Neural cell (in vitro differentiated cells): ENCODE measurements around the gene C1orf185. TPM values are rescaled to one million over a fixed set of nuclear protein-coding genes. Genes with fewer than 3 reads are reported as not detected.

Experiments
- H2AFZ ChIP-seq: fragments of 200-600, 300-800 bp; sonication (generic), shearing (Covaris generic); 2 replicates; pipeline ENCODE4 v1.6.0; 2014; ENCODE audit warnings: low read depth, mild to moderate bottlenecking, antibody characterized with exemption, low read length, moderate library complexity
- H3F3A ChIP-seq: fragments of 200-600 bp; shearing (Covaris generic); 2 replicates; pipeline ENCODE4 v1.6.1; 2016; ENCODE audit warnings: mild to moderate bottlenecking, moderate library complexity, mixed read lengths, antibody characterized with exemption, low read length; ENCODE audit not compliant: insufficient read depth, poor library complexity, severe bottlenecking
- H3K27ac ChIP-seq: fragments of 200-600, 300-800 bp; sonication (generic), shearing (Covaris generic); 2 replicates; pipeline ENCODE4 v1.5.1; 2014; ENCODE audit warnings: mild to moderate bottlenecking, low read length, moderate library complexity
- H3K27me3 ChIP-seq: fragments of 300-800, 200-600 bp; sonication (generic), shearing (Covaris generic); 2 replicates; pipeline ENCODE4 v1.6.0; 2014; ENCODE audit warnings: mild to moderate bottlenecking, low read depth, low read length, moderate library complexity; ENCODE audit not compliant: insufficient read depth
- H3K36me3 ChIP-seq: fragments of 300-800, 200-600 bp; sonication (generic), shearing (Covaris generic); 2 replicates; pipeline ENCODE4 v1.5.1; 2014; ENCODE audit warnings: mild to moderate bottlenecking, antibody characterized with exemption, low read length, moderate library complexity; ENCODE audit not compliant: insufficient read depth
- H3K4me2 ChIP-seq: fragments of 300-800, 200-600 bp; sonication (generic), shearing (Covaris generic); 2 replicates; pipeline ENCODE4 v1.6.0; 2014; ENCODE audit warnings: mild to moderate bottlenecking, low read length
- H3K4me3 ChIP-seq: fragments of 300-800, 200-600 bp; sonication (generic), shearing (Covaris generic); 2 replicates; pipeline ENCODE4 v1.5.1; 2014; ENCODE audit warnings: mild to moderate bottlenecking, low read length, moderate library complexity
- H3K79me2 ChIP-seq: fragments of 200-600 bp; shearing (Covaris generic); replicated peaks from 2 replicates; pipeline ENCODE4 v1.6.0; 2014; ENCODE audit warnings: mild to moderate bottlenecking, low read length, moderate library complexity; ENCODE audit not compliant: insufficient read depth
- H3K9ac ChIP-seq: fragments of 300-800, 200-600 bp; sonication (generic), shearing (Covaris generic); 2 replicates; pipeline ENCODE4 v1.6.1; 2016; ENCODE audit warnings: mild to moderate bottlenecking, low read length, mixed read lengths
- H3K9me2 ChIP-seq: fragments of 200-600 bp; shearing (Covaris generic); 2 replicates; pipeline ENCODE4 v1.6.1; 2016; ENCODE audit warnings: mild to moderate bottlenecking, low read length, mixed read lengths; ENCODE audit not compliant: insufficient read depth
- H3K9me3 ChIP-seq: fragments of 200-600, 300-800 bp; sonication (generic), shearing (Covaris generic); 2 replicates; pipeline ENCODE4 v1.6.1; 2016; ENCODE audit warnings: mild to moderate bottlenecking, mixed run types, low read length, moderate library complexity, mixed read lengths
- H4K20me1 ChIP-seq: fragments of 200-600 bp; shearing (Covaris generic); 2 replicates; pipeline ENCODE4 v1.6.1; 2016; ENCODE audit warnings: mild to moderate bottlenecking, mixed run types; ENCODE audit not compliant: insufficient read depth
- CTCF ChIP-seq: fragments of 450-650 bp; IDR thresholded peaks from 2 replicates; pipeline ENCODE4 v1.5.1; 2014; ENCODE audit warnings: antibody characterized with exemption, mild to moderate bottlenecking, moderate library complexity; ENCODE audit not compliant: poor library complexity, severe bottlenecking
- EP300 ChIP-seq: fragments of 450-650 bp; conservative IDR thresholded peaks from 2 replicates; pipeline ENCODE4 v1.6.1; 2014; ENCODE audit warnings: antibody characterized with exemption, mild to moderate bottlenecking, moderate library complexity; ENCODE audit not compliant: poor library complexity, severe bottlenecking
- EZH2 ChIP-seq: fragments of 200-600, 300-800 bp; shearing (Covaris generic), sonication (generic); IDR thresholded peaks from 2 replicates; pipeline ENCODE4 v1.6.1; 2014; ENCODE audit warnings: antibody characterized with exemption, low read length, borderline replicate concordance, mild to moderate bottlenecking; ENCODE audit not compliant: insufficient read depth, poor library complexity, severe bottlenecking
- MXI1 ChIP-seq: fragments of 450-650 bp; conservative IDR thresholded peaks from 2 replicates; pipeline ENCODE4 v1.6.1; 2014; ENCODE audit warnings: antibody characterized with exemption, mild to moderate bottlenecking; ENCODE audit not compliant: poor library complexity, severe bottlenecking
- POLR2AphosphoS5 ChIP-seq: IDR thresholded peaks from 2 replicates; pipeline ENCODE4 v1.6.1; 2012
- RAD21 ChIP-seq: fragments of 450-650 bp; conservative IDR thresholded peaks from 2 replicates; pipeline ENCODE4 v1.6.1; 2014; ENCODE audit warnings: antibody characterized with exemption, mild to moderate bottlenecking, moderate library complexity
- REST ChIP-seq: IDR thresholded peaks from 2 replicates; pipeline ENCODE4 v1.6.1; 2012; ENCODE audit warnings: borderline replicate concordance
- SMC3 ChIP-seq: fragments of 450-650 bp; conservative IDR thresholded peaks from 2 replicates; pipeline ENCODE4 v1.6.1; 2014; ENCODE audit warnings: antibody characterized with exemption, mild to moderate bottlenecking, moderate library complexity; ENCODE audit not compliant: poor library complexity
- TAF1 ChIP-seq: IDR thresholded peaks from 2 replicates; pipeline ENCODE4 v1.6.1; 2012; ENCODE audit warnings: low read depth
- polyA minus RNA-seq: library from RNA; depleted of rRNA, polyadenylated mRNA; stranded (reverse); fragments of >200 nt; gene quantifications from 2 replicates; pipeline ENCODE4 v1.2.3, GENCODE V29; 2014
- polyA plus RNA-seq: library from polyadenylated mRNA; depleted of rRNA; stranded (reverse); fragments of >200 nt; gene quantifications from 2 replicates; pipeline ENCODE4 v1.2.3, GENCODE V29; 2014

The C1orf185 gene
- polyA plus RNA-seq (not detected in 2 replicates), polyA minus RNA-seq (not detected in 2 replicates)

GRCh38 chr1:51101976-51102375, at the start of gene C1orf185:
Gene C1orf185, plus strand, starts transcription at chr1:51102228. Its CDS starts 6 bp downstream, at chr1:51102234.
- Histone ChIP-seq H3K9me2 (no peaks in the 10 kb centered on the region), H3K9ac (no peak within 1 kb of the TSS)

GRCh38 chr1:51058858-51059257, 43.2 kb upstream of the C1orf185 start:
- Histone ChIP-seq H3K27me3 (no peaks in the 10 kb centered on the region), H3K4me2 (no peak overlapping the region), H3K9ac (no peak overlapping the region), H4K20me1 (no peaks in the 10 kb centered on the region), H3K4me3 (no peak overlapping the region), H3K9me2 (no peaks in the 10 kb centered on the region), H2AFZ (no peak overlapping the region), H3F3A (no peaks in the 10 kb centered on the region), H3K9me3 (no peaks in the 10 kb centered on the region), H3K36me3 (no peaks in the 10 kb centered on the region), H3K79me2 (no peaks in the 10 kb centered on the region), H3K27ac (no peak overlapping the region)
- no peak for TF ChIP-seq REST
- no peak for TF ChIP-seq POLR2AphosphoS5

More at GRCh38 chr1:51101976-51102375, at the start of gene C1orf185:
- Histone ChIP-seq H3K79me2 (no peaks in the 10 kb centered on the region), H2AFZ (no peak within 1 kb of the TSS), H3K27me3 (no peaks in the 10 kb centered on the region), H3K4me3 (no peak within 1 kb of the TSS), H3K9me3 (no peaks in the 10 kb centered on the region), H3K27ac (no peak within 1 kb of the TSS), H4K20me1 (no peaks in the 10 kb centered on the region), H3F3A (no peaks in the 10 kb centered on the region), H3K4me2 (no peak within 1 kb of the TSS), H3K36me3 (no peaks in the 10 kb centered on the region)
- TF ChIP-seq EP300 = no peak
- peak; percentile 19 for TF ChIP-seq POLR2AphosphoS5
- TF ChIP-seq CTCF = no peak
- no peak for TF ChIP-seq SMC3
- no peak for TF ChIP-seq TAF1

GRCh38 chr1:51061231-51061918, 40.7 kb upstream of the C1orf185 start:
- H3K79me2 ChIP-seq = no peaks in the 10 kb centered on the region

More at GRCh38 chr1:51061231-51061918, 40.7 kb upstream of the C1orf185 start:
- H3K27ac ChIP-seq = no peak overlapping the region
- no peaks in the 10 kb centered on the region for H3F3A ChIP-seq
- H3K36me3 ChIP-seq = no peaks in the 10 kb centered on the region
- H3K9ac ChIP-seq = no peak overlapping the region
- H4K20me1 ChIP-seq = no peaks in the 10 kb centered on the region
- H3K4me2 ChIP-seq = no peak overlapping the region
- no peaks in the 10 kb centered on the region for H3K9me2 ChIP-seq
- no peaks in the 10 kb centered on the region for H3K27me3 ChIP-seq
- no peaks in the 10 kb centered on the region for H3K9me3 ChIP-seq
- TF ChIP-seq POLR2AphosphoS5 = no peak
- no peak for TF ChIP-seq MXI1
- no peak for TF ChIP-seq REST
- TF ChIP-seq SMC3 = no peak
- no peak for TF ChIP-seq RAD21
- TF ChIP-seq EP300 = no peak
- TF ChIP-seq TAF1 = no peak
- TF ChIP-seq EZH2 = no peak
- TF ChIP-seq CTCF = no peak
- no peak overlapping the region for H3K4me3 ChIP-seq
- H2AFZ ChIP-seq = no peak overlapping the region
